WI38 (cell line): ENCODE data around the gene ZNF17.

Experiments
- H3K4me3 ChIP-seq: 2 replicates; pipeline ENCODE4 v1.5.1; 2011; ENCODE audit warnings: low read depth, mild to moderate bottlenecking, control low read depth, low read length
- TF ChIP-seq, protein P1 (sequence below): IDR thresholded peaks from 2 replicates; pipeline ENCODE4 v1.5.1; 2012; ENCODE audit warnings: low read depth, mild to moderate bottlenecking, control low read depth, low read length

The ZNF17 gene

DNA sequence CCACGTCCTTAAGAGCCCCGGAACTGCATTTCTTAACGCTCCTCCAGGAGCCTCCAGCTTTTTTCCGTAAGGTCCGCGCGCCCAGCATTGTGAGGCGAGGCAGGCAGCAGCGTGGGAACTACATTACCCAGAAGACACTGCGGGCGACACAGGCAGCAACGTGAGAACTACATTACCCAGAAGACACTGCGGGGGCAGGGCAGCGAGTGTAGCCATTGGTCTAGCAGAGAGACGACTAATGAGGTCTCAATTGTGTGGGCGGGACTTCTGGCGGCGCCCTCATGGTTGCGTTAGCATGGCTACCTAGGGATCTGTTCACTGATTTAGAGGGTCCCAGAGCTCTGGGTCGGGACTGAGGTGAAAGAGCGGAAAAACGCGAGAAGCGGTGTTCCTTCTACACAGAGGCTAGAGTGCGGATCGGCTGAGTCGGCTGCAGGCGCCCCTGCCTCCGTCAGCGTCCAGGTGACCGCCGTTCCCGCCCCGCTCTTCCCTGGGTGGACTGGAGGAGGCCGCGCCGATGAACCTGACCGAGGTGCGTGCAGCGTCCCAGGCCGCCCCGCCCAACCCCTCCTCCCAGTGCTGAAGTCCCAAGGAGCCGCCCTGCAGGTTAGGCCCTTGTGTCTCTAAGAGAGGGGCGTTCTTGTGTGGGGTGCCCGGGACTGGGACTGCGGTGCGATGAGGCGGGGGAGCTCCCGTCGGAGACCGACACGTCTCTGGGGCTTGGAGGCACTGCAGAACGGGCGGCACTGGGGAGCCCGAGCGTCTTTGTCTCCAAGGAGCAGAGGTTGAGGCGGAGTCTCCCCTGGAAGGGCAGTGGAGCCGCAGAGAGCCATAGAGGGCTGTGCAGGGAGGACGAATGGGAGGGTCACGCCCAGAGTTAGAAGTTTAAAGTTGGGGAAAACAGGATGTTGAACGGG, 24.4 kb downstream of the ZNF17 start, which contains the start of gene ZNF749:
Gene ZNF749, plus strand, starts transcription at position 264 of the 917 bp plus-strand sequence. Its CDS starts 254 bp downstream, at position 518.
- peak within 1 kb of the TSS; percentile 89 for H3K4me3 ChIP-seq
- TF ChIP-seq, protein P1, sequence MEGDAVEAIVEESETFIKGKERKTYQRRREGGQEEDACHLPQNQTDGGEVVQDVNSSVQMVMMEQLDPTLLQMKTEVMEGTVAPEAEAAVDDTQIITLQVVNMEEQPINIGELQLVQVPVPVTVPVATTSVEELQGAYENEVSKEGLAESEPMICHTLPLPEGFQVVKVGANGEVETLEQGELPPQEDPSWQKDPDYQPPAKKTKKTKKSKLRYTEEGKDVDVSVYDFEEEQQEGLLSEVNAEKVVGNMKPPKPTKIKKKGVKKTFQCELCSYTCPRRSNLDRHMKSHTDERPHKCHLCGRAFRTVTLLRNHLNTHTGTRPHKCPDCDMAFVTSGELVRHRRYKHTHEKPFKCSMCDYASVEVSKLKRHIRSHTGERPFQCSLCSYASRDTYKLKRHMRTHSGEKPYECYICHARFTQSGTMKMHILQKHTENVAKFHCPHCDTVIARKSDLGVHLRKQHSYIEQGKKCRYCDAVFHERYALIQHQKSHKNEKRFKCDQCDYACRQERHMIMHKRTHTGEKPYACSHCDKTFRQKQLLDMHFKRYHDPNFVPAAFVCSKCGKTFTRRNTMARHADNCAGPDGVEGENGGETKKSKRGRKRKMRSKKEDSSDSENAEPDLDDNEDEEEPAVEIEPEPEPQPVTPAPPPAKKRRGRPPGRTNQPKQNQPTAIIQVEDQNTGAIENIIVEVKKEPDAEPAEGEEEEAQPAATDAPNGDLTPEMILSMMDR, result no peak

GRCh38 chr19:57436417-57436816, 25.5 kb downstream of the ZNF17 start:
- peak overlapping the region; percentile 89 for H3K4me3 ChIP-seq
- TF ChIP-seq, protein P1, result no peak

GRCh38 chr19:57437931-57438330, 27.0 kb downstream of the ZNF17 start:
- TF ChIP-seq, protein P1, result no peak
- H3K4me3 ChIP-seq, result no peak overlapping the region

- TF ChIP-seq, protein P1, result no peak
- no peak overlapping the region for H3K4me3 ChIP-seq
Observed at GRCh38 chr19:57438925-57439324, 28.0 kb downstream of the ZNF17 start.

GRCh38 chr19:57441979-57442752, 31.2 kb downstream of the ZNF17 start:
- no peak overlapping the region for H3K4me3 ChIP-seq
- TF ChIP-seq, protein P1, result no peak

DNA sequence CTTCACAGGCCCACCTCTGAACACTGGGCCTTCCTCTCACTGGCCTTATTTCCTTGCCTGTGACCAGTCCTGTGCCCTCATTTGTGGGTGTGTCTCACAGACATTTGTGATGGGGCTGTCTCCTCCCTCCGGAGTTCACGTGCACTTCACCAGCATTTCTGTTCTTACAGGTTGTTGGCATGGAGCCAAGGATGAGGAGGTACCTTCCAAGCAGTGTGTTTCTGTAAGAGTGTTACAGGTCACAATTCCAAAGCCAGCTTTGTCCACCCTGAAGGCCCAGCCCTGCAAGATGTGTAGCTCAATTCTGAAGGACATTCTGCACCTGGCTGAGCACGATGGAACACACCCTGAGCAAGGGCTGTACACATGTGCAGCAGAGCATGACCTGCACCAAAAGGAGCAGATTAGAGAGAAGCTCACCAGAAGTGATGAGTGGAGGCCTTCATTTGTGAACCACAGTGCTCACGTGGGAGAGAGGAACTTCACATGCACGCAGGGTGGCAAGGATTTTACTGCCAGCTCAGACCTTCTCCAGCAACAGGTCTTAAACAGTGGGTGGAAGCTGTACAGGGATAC, 32.2 kb downstream of the ZNF17 start:
- TF ChIP-seq, protein P1, result no peak
- no peak overlapping the region for H3K4me3 ChIP-seq
